GM12872 (cell line): ENCODE measurements around the gene APCDD1L.

Experiments used
- TF ChIP-seq, protein P1 (sequence below): IDR thresholded peaks from 3 replicates; pipeline ENCODE4 v1.5.1; 2011; ENCODE audit warnings: low read depth, mild to moderate bottlenecking, low read length, moderate library complexity; ENCODE audit not compliant: insufficient read depth

Gene APCDD1L

DNA sequence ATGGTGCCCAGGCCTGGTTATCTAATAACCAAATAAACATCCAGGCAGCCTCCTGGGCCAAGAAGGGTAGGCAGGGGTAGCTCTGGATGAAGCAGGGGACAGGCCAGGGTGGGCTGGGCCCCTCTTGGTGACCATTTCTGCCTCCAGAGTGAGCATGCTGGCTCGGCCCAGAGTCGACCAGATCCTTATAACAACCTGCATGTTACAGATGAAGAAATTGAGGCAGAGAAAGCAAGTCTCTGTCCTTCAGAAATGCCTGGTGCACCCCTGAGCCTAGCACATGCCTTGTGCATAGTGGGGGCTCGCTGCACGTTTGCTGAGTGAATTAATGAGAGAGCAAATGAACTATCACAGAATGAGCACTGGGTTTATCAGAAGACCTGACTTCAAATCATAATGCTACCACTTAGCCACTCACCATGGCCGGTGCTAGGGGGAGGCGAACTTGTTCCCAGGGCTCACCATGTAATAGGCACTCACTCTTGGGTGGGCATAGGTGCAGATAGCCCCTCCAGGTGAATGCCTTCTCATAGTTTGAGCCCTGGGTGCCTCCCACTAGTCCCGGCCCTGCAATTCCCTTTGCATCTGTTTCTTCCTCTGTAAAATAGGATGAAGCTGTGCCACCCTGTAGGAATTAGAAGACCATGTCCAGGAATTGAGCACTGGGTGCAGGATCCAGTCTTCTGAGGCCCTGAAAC lies 3.8 kb upstream of the APCDD1L start:
- TF ChIP-seq, protein P1, sequence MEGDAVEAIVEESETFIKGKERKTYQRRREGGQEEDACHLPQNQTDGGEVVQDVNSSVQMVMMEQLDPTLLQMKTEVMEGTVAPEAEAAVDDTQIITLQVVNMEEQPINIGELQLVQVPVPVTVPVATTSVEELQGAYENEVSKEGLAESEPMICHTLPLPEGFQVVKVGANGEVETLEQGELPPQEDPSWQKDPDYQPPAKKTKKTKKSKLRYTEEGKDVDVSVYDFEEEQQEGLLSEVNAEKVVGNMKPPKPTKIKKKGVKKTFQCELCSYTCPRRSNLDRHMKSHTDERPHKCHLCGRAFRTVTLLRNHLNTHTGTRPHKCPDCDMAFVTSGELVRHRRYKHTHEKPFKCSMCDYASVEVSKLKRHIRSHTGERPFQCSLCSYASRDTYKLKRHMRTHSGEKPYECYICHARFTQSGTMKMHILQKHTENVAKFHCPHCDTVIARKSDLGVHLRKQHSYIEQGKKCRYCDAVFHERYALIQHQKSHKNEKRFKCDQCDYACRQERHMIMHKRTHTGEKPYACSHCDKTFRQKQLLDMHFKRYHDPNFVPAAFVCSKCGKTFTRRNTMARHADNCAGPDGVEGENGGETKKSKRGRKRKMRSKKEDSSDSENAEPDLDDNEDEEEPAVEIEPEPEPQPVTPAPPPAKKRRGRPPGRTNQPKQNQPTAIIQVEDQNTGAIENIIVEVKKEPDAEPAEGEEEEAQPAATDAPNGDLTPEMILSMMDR, result no peak

DNA sequence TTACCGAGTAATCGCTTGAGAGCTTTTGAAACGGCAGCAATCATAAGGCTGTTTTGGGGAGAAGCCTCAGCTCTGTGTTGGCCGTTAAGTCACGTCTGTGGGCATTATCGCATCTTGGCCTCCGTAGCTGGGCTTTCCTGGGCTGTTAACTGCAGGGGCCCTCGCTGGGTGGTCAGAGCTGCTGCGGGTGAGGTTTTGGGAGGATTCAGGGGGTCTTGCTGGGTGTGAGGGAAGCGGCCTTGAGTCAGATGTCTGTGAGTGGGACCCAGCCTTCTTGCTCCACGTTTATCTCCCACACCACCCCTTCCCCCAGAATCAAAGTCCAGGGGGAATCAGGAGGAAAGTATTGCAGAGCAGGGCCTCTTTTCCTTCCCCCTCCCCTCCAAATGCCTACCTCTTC lies 3.2 kb upstream of the APCDD1L start:
- TF ChIP-seq, protein P1, result no peak

DNA sequence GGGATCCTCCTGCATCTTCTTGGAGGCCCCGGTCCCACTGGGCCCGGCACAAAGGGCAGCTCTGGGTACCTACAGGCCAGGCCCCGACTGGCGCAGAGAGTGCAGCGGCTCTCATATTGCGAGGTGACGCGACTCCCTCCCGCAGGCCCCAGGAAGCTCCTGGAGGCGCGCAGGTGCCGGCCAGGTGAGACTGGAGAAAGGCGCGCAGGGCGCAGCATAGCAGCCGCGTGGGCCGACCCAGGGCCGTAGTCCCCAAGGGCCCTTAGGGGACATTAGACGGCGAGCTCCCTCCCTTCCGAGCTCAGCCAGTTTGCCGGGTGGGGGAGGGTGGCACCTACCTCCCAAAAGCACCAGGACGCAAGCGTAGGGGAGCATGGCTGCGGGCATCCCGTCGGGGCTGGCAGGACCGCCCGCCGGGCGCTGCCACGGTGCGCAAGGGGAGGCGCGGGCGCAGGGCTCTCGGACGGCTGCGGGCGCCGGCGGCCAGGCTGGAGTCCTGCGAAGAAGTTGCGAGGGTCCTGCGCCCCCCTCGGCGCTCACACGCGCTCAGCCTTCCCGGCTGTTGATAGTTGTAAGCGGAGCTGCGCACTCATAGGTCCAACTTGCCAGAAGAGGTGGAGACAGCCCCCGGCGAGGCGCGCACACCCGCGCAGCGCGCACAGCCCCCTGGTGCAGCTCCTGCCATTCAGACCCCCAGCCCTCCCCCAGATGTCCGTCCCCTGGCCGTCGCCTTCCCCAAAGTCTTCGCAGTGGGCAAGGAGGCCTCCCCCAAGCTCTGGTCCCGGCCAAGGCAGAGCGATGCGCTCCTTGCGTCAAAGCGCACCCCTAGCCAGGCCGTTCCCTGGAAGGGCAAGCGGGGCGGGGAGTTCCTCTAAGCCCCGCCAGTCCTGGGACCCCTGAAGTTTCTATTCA lies 622 bp downstream of the APCDD1L start:
- TF ChIP-seq, protein P1, result no peak

DNA sequence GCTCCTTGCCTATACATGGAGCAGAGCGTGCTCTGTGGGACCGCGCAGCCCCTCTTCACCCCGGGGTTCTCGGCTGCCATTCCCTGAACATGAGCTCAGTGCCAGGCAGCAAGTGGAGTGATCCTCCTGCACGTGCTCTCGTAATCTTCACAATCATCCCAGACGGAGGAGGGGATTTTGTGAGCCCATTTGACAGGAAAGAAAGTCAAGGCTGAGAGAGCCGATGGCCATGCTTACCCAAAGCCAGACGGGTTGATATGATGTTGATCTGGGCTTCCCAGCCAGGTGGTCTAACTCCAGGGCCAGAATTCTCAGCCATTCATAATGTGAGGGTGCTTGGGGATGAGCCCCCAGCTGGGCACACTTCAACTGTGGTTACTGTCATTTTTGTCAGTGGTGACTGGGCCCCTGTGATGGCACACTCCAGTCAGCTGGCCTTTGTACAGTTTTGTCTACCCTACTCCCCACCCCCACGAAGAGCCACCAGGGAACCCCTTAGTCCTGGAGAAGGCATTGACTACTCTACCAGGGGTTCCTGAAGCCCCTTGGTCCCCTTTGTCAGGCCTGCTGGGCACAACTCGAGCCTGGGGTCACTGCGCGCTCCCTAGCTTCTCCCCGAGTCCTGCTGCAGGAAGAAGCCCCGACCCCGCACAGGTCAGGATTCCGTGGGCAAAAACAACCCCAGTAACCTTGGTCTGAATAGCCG lies 1.5 kb downstream of the APCDD1L start:
- TF ChIP-seq, protein P1, result no peak

DNA sequence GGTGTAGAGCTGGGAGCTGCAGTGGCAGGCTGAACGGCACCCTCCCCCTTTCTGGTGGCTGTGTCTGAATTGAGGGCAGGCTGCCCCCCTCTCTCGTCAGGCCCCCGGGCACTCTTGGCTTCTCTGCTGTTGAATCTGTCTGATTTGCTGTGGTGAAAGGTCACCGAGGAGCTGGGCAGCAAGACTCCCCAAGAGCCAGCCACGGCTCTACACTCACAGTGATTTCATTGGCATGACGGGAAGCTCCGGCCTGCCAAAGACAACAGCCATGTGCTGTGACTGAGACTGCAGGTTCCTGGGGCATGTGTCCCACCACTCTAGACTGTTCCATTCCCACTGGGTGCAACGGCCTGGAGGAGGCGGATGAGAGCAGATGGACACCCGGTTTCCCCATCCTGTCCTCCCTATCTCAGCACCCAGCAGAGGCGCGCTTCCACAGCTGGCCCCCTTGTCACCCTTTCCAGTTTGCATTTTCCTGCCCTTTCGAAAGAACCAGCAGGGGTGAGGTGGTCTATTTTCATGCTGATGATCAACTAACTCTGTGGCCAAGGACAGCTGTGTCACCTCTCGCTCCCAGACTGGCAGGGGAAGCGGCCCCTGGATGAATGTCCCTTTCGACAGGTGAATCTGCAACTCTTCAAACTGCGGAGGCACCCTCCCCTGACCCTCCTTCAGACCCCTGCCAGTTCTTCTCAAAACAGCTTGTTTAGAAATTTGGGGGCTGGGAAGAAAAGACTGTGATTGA lies 2.2 kb downstream of the APCDD1L start:
- TF ChIP-seq, protein P1, result no peak

DNA sequence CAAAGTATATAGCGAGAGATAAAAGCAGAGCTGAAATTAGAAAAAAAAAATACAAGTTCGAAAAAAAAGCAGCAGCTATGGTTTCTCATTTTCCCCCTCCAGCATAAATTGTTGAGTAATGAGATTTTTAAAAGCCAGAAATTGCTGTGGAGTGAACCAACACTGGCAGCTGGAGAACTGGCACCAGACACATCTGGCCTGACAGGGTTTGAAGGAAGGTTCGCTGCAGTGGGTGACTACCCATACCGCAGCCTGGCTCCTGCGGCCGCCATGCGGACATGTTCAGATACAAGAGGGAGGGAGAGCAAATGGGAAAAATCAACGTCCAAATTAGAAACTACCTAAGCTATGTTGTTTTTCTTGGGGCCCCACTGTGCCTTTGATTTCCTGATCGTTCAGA lies 3.3 kb downstream of the APCDD1L start:
- TF ChIP-seq, protein P1, result no peak
